Endothelial cell of umbilical vein (primary cell): ENCODE data around the gene NCOA6.

Source experiments
- CTCF ChIP-seq, 2 donors: IDR thresholded peaks; 1 replicate in 1 of 2; 2 replicates in 1 of 2; pipeline ENCODE4 v1.5.1; 2011; ENCODE audit warnings: low read length in 2 of 2, mild to moderate bottlenecking in 2 of 2, moderate library complexity in 2 of 2, control low read depth in 1 of 2, inconsistent platforms in 1 of 2, low read depth in 1 of 2; ENCODE audit not compliant: insufficient read depth in 1 of 2; ENCODE audit errors: extremely low read depth in 1 of 2
- EZH2 ChIP-seq: IDR thresholded peaks from 2 replicates; pipeline ENCODE4 v1.6.1; 2012; ENCODE audit warnings: borderline replicate concordance, low read depth, mild to moderate bottlenecking, moderate library complexity, low read length, inconsistent platforms; ENCODE audit not compliant: severe bottlenecking
- FOS ChIP-seq: IDR thresholded peaks from 2 replicates; pipeline ENCODE4 v1.6.1; 2011; ENCODE audit warnings: mild to moderate bottlenecking, low read length, moderate library complexity, borderline replicate concordance; ENCODE audit not compliant: insufficient read depth
- GATA2 ChIP-seq: IDR thresholded peaks from 2 replicates; pipeline ENCODE4 v1.7.0; 2011; ENCODE audit warnings: low read depth, mild to moderate bottlenecking, moderate library complexity, mixed read lengths, low read length; ENCODE audit not compliant: insufficient read length, insufficient read depth
- MAX ChIP-seq: IDR thresholded peaks from 2 replicates; pipeline ENCODE4 v1.6.1; 2011; ENCODE audit not compliant: insufficient read depth, insufficient read length
- MYC ChIP-seq: IDR thresholded peaks from one replicate; pipeline ENCODE4 v1.6.1; 2011; ENCODE audit warnings: mild to moderate bottlenecking, low read depth, low read length
- POLR2A ChIP-seq: IDR thresholded peaks from 2 replicates; pipeline ENCODE4 v1.6.1; 2012; ENCODE audit warnings: low read depth, mild to moderate bottlenecking, control low read depth, low read length
- POLR2AphosphoS5 ChIP-seq: IDR thresholded peaks from 2 replicates; pipeline ENCODE4 v1.6.1; 2012; ENCODE audit warnings: low read depth, mild to moderate bottlenecking, control low read depth, low read length, moderate library complexity; ENCODE audit not compliant: insufficient read depth

- TF ChIP-seq POLR2AphosphoS5 (no peak), CTCF (IDR thresholded peaks at IDR 0.05; ENCODE audit: extremely low read depth in 1 of 2, insufficient read depth in 1 of 2, low read depth in 1 of 2, low read length in 2 of 2) (no peak), EZH2 (no peak), MYC (no peak), POLR2A (no peak), GATA2 (no peak), MAX (no peak), FOS (no peak)
These were observed 121.9 kb downstream of the NCOA6 start for GRCh38 chr20:34703424-34704176.
